Ishikawa (cell line): Measurements from ENCODE around the gene CHST15.

Source experiments
- CREB1 ChIP-seq: IDR thresholded peaks from 2 replicates; pipeline ENCODE4 v1.6.1; 2012; ENCODE audit warnings: low read depth
- EGR1 ChIP-seq: IDR thresholded peaks from 2 replicates; pipeline ENCODE4 v1.6.1; 2012
- FOXM1 ChIP-seq: IDR thresholded peaks from 2 replicates; pipeline ENCODE4 v1.6.1; 2012; ENCODE audit warnings: low read depth, borderline replicate concordance
- REST ChIP-seq: IDR thresholded peaks from 2 replicates; pipeline ENCODE4 v1.6.1; 2012; ENCODE audit warnings: low read depth, mild to moderate bottlenecking
- YY1 ChIP-seq: IDR thresholded peaks from 2 replicates; pipeline ENCODE4 v1.6.1; 2012; ENCODE audit warnings: low read depth
- ZBTB7A ChIP-seq: IDR thresholded peaks from 2 replicates; pipeline ENCODE4 v1.6.1; 2012; ENCODE audit warnings: low read depth

- TF ChIP-seq CREB1: no peak
- no peak for TF ChIP-seq REST
- no peak for TF ChIP-seq EGR1
- no peak for TF ChIP-seq FOXM1
- no peak for TF ChIP-seq YY1
- TF ChIP-seq ZBTB7A: no peak
These were observed 34.2 kb upstream of the CHST15 start for GRCh38 chr10:124127563-124127962.
